Activated naive CD8-positive, alpha-beta T cell treated with anti-CD3 and anti-CD28 coated beads for 36 hours (primary cell): ENCODE results near the gene C9orf43. TPM values are rescaled to one million over a fixed set of nuclear protein-coding genes. Genes with fewer than 3 reads are reported as not detected.
"Not testable (repeated sequence)": the region's sequence is repeated elsewhere in the genome, so short reads cannot be mapped to it uniquely, and the experiment has no call there.

Experiments used
- DNase-seq: peaks from one replicate; pipeline ENCODE4 v3.0.0; 2021
- H3K27ac Mint-ChIP-seq: one replicate; pipeline ENCODE4 v1.8.0; 2022; ENCODE audit warnings: mild to moderate bottlenecking, moderate library complexity, mixed read lengths
- H3K27me3 Mint-ChIP-seq: one replicate; pipeline ENCODE4 v1.8.0; 2022; ENCODE audit warnings: mild to moderate bottlenecking, mixed read lengths
- H3K36me3 Mint-ChIP-seq: one replicate; pipeline ENCODE4 v1.8.0; 2021; ENCODE audit warnings: mild to moderate bottlenecking, mixed read lengths
- H3K4me1 Mint-ChIP-seq: one replicate; pipeline ENCODE4 v1.8.0; 2021; ENCODE audit warnings: mixed read lengths
- H3K4me3 Mint-ChIP-seq: one replicate; pipeline ENCODE4 v1.8.0; 2022; ENCODE audit warnings: mild to moderate bottlenecking, moderate library complexity, mixed read lengths
- H3K9me3 Mint-ChIP-seq: one replicate; pipeline ENCODE4 v1.8.0; 2022; ENCODE audit warnings: mixed read lengths
- total RNA-seq, 2 experiments: library from RNA; stranded (reverse); gene quantifications; one replicate each; pipeline ENCODE4 v1.2.3, GENCODE V29; 2021

C9orf43 gene
- total RNA-seq, 2 experiments from 2014 or later, result 0.99 to 1.0 TPM

- Mint-ChIP-seq H3K9me3 (no peaks in the 10 kb centered on the region), H3K4me1 (peaks cover 14% of the 10 kb centered on the region), H3K4me3 (peak within 1 kb of the TSS; percentile 83)
Observed at GRCh38 chr9:113376634-113377567, 33.6 kb upstream of the C9orf43 start, which contains the start of gene HDHD3. HDHD3 (minus strand) TSS chr9:113376986; CDS start chr9:113374354, 2,632 bp downstream.

GRCh38 chr9:113379094-113379828, 31.3 kb upstream of the C9orf43 start:
- not testable (repeated sequence) for H3K4me3 Mint-ChIP-seq, H3K9me3 Mint-ChIP-seq, H3K36me3 Mint-ChIP-seq, H3K27me3 Mint-ChIP-seq, H3K27ac Mint-ChIP-seq, DNase-seq
- peaks cover 14% of the 10 kb centered on the region for H3K4me1 Mint-ChIP-seq

More at GRCh38 chr9:113376634-113377567, 33.6 kb upstream of the C9orf43 start, which contains the start of gene HDHD3:
- Mint-ChIP-seq H3K36me3 (peaks cover 8% of the 10 kb centered on the region), H3K27me3 (no peaks in the 10 kb centered on the region), H3K27ac (peak within 1 kb of the TSS; percentile 79)
- DNase-seq, result peak; percentile 84

- H3K9me3 Mint-ChIP-seq, H3K27me3 Mint-ChIP-seq, H3K27ac Mint-ChIP-seq, H3K36me3 Mint-ChIP-seq, H3K4me3 Mint-ChIP-seq, DNase-seq: not testable (repeated sequence)
- H3K4me1 Mint-ChIP-seq, result peaks cover 12% of the 10 kb centered on the region
Observed at GRCh38 chr9:113379829-113380210, 30.7 kb upstream of the C9orf43 start.

GRCh38 chr9:113380869-113381378, 29.6 kb upstream of the C9orf43 start:
- Mint-ChIP-seq H3K4me1 (peaks cover 2% of the 10 kb centered on the region), H3K27ac (no peak overlapping the region), H3K4me3 (no peak overlapping the region), H3K27me3 (no peaks in the 10 kb centered on the region), H3K9me3 (no peaks in the 10 kb centered on the region), H3K36me3 (no peaks in the 10 kb centered on the region)
- no peak for DNase-seq

GRCh38 chr9:113381441-113381840, 29.1 kb upstream of the C9orf43 start:
- not testable (repeated sequence) for H3K4me3 Mint-ChIP-seq, H3K36me3 Mint-ChIP-seq, H3K27ac Mint-ChIP-seq, H3K27me3 Mint-ChIP-seq, H3K9me3 Mint-ChIP-seq, H3K4me1 Mint-ChIP-seq, DNase-seq

- Mint-ChIP-seq H3K4me1 (peaks cover 1% of the 10 kb centered on the region), H3K27ac (no peak overlapping the region), H3K4me3 (no peak overlapping the region), H3K27me3 (no peaks in the 10 kb centered on the region), H3K9me3 (no peaks in the 10 kb centered on the region), H3K36me3 (no peaks in the 10 kb centered on the region)
- no peak for DNase-seq
Observed at GRCh38 chr9:113381909-113382411, 28.6 kb upstream of the C9orf43 start.

- H3K27ac Mint-ChIP-seq, result no peak overlapping the region
- no peak overlapping the region for H3K4me3 Mint-ChIP-seq
- H3K36me3 Mint-ChIP-seq, result peaks cover 7% of the 10 kb centered on the region
- H3K4me1 Mint-ChIP-seq, result no peaks in the 10 kb centered on the region
- no peak for DNase-seq
- H3K9me3 Mint-ChIP-seq, result no peaks in the 10 kb centered on the region
- H3K27me3 Mint-ChIP-seq, result no peaks in the 10 kb centered on the region
Observed at GRCh38 chr9:113386571-113387393, 23.8 kb upstream of the C9orf43 start.

- peaks cover 7% of the 10 kb centered on the region for H3K36me3 Mint-ChIP-seq
- no peak overlapping the region for H3K27ac Mint-ChIP-seq
- no peak overlapping the region for H3K4me3 Mint-ChIP-seq
- no peaks in the 10 kb centered on the region for H3K4me1 Mint-ChIP-seq
- no peaks in the 10 kb centered on the region for H3K9me3 Mint-ChIP-seq
- no peak for DNase-seq
- no peaks in the 10 kb centered on the region for H3K27me3 Mint-ChIP-seq
Observed at GRCh38 chr9:113387560-113388230, 22.9 kb upstream of the C9orf43 start.

- DNase-seq, result no peak
- Mint-ChIP-seq H3K4me3 (no peak overlapping the region), H3K4me1 (no peaks in the 10 kb centered on the region), H3K27ac (no peak overlapping the region), H3K27me3 (no peaks in the 10 kb centered on the region), H3K36me3 (peaks cover 7% of the 10 kb centered on the region), H3K9me3 (no peaks in the 10 kb centered on the region)
Observed at GRCh38 chr9:113388833-113389232, 21.7 kb upstream of the C9orf43 start.

GRCh38 chr9:113389451-113389850, 21.1 kb upstream of the C9orf43 start:
- no peak for DNase-seq
- Mint-ChIP-seq H3K27me3 (no peaks in the 10 kb centered on the region), H3K4me3 (no peak overlapping the region), H3K27ac (no peak overlapping the region), H3K36me3 (peaks cover 7% of the 10 kb centered on the region), H3K4me1 (no peaks in the 10 kb centered on the region), H3K9me3 (no peaks in the 10 kb centered on the region)

- Mint-ChIP-seq H3K27me3 (no peaks in the 10 kb centered on the region), H3K9me3 (no peaks in the 10 kb centered on the region), H3K4me3 (no peak overlapping the region), H3K27ac (no peak overlapping the region), H3K36me3 (peaks cover 7% of the 10 kb centered on the region), H3K4me1 (no peaks in the 10 kb centered on the region)
- no peak for DNase-seq
Observed at GRCh38 chr9:113390192-113390960, 20.2 kb upstream of the C9orf43 start.

GRCh38 chr9:113391917-113392316, 18.6 kb upstream of the C9orf43 start:
- H3K27ac Mint-ChIP-seq, result no peak overlapping the region
- H3K4me1 Mint-ChIP-seq, result no peaks in the 10 kb centered on the region
- H3K4me3 Mint-ChIP-seq, result no peak overlapping the region
- no peak for DNase-seq
- H3K36me3 Mint-ChIP-seq, result peaks cover 7% of the 10 kb centered on the region
- no peaks in the 10 kb centered on the region for H3K9me3 Mint-ChIP-seq
- H3K27me3 Mint-ChIP-seq, result no peaks in the 10 kb centered on the region

GRCh38 chr9:113393281-113393680, 17.3 kb upstream of the C9orf43 start:
- Mint-ChIP-seq H3K4me1 (peaks cover 3% of the 10 kb centered on the region), H3K36me3 (peaks cover 5% of the 10 kb centered on the region), H3K9me3 (no peaks in the 10 kb centered on the region), H3K4me3 (no peak overlapping the region), H3K27ac (no peak overlapping the region), H3K27me3 (no peaks in the 10 kb centered on the region)
- no peak for DNase-seq
